Thyroid gland (tissue), 4 donors: ENCODE results near the gene AMMECR1L.

Experiments
- POLR2A ChIP-seq, 2 donors: fragments of 450-650 bp; IDR thresholded peaks; one replicate each; pipeline ENCODE4 v1.6.1; 2017; ENCODE audit warnings: antibody characterized with exemption in 2 of 2, mild to moderate bottlenecking in 2 of 2, moderate library complexity in 1 of 2
- TF ChIP-seq, protein P1 (sequence below), 6 experiments: fragments of 200-600 bp in 3 of 6; fragments of 450-650 bp in 3 of 6; sonication (generic) in 3 of 6; IDR thresholded peaks; one replicate each; pipeline ENCODE4 v1.5.1; 2016 to 2019; ENCODE audit warnings: antibody characterized with exemption in 6 of 6, mild to moderate bottlenecking in 2 of 6, inconsistent platforms in 1 of 6, moderate library complexity in 1 of 6

DNA sequence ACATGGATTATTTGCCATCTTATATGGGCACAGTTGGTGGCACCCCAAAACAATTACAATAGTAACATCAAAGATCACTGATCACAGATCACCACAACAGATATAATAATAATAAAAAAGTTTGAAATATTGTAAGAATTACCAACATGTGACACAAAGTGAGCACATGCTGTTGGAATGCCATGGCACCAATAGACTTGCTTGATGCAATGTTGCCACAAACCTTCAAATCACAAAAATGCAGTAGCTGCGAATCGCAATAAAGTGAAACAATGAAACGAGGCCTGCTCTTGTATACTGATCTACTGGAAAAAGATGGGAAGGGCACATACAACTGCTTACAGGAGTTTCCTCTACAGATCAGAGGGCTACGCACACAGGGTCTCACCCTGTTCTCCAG is 32.2 kb upstream of the AMMECR1L start:
- TF ChIP-seq, protein P1, sequence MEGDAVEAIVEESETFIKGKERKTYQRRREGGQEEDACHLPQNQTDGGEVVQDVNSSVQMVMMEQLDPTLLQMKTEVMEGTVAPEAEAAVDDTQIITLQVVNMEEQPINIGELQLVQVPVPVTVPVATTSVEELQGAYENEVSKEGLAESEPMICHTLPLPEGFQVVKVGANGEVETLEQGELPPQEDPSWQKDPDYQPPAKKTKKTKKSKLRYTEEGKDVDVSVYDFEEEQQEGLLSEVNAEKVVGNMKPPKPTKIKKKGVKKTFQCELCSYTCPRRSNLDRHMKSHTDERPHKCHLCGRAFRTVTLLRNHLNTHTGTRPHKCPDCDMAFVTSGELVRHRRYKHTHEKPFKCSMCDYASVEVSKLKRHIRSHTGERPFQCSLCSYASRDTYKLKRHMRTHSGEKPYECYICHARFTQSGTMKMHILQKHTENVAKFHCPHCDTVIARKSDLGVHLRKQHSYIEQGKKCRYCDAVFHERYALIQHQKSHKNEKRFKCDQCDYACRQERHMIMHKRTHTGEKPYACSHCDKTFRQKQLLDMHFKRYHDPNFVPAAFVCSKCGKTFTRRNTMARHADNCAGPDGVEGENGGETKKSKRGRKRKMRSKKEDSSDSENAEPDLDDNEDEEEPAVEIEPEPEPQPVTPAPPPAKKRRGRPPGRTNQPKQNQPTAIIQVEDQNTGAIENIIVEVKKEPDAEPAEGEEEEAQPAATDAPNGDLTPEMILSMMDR (IDR thresholded peaks at IDR 0.05): no peak
- TF ChIP-seq POLR2A (IDR thresholded peaks at IDR 0.05): no peak
